GM12878 (cell line): Measurements from ENCODE around the gene PLEKHA5. TPM values are rescaled to one million over a fixed set of nuclear protein-coding genes. Genes with fewer than 3 reads are reported as not detected.

Experiments
- ATAC-seq: fragments of 200-7000 bp; cut with Tn5 transposase; 3 replicates; pipeline ENCODE4 v1.9.1; 2020; ENCODE audit warnings: mild to moderate bottlenecking, moderate library complexity
- BruUV-seq: library from RNA; stranded (reverse); fragments of 400-500 nt; replicated peaks from 2 replicates; lab custom pipeline; 2021; lab: Mats Ljungman, UMichigan
- CTCF ChIA-PET: fragments of 300-600 bp; sonication (Branson Sonifier 250); formaldehyde crosslinking; extraction: SDS; loops from one replicate; lab custom pipeline; 2021; ENCODE audit warnings: inconsistent platforms; lab: Yijun Ruan, JAX
- POLR2A ChIA-PET: fragments of 350-600 bp; formaldehyde crosslinking; extraction: SDS; loops from one replicate; lab custom pipeline; 2021; ENCODE audit warnings: inconsistent platforms; lab: Charles Lee
- RAD21 ChIA-PET: fragments of 300-600 bp; sonication (Branson Sonifier 250); formaldehyde crosslinking; loops from one replicate; lab custom pipeline; 2023; ENCODE audit warnings: antibody characterized with exemption; ENCODE audit not compliant: unreplicated experiment; lab: Charles Lee
- SMC1A ChIA-PET: fragments of 300-600 bp; sonication (Branson Sonifier 250); formaldehyde crosslinking; loops from one replicate; lab custom pipeline; 2023; ENCODE audit not compliant: unreplicated experiment, uncharacterized antibody; lab: Charles Lee
- DNase-seq: peaks from one replicate; pipeline ENCODE4 v3.0.0-alpha.2; 2011; ENCODE audit warnings: low read depth, low spot score
- FAIRE-seq: peaks from 3 replicates; lab custom pipeline; 2011; peaks lifted over from hg19 to GRCh38; lab: Jason Lieb, UNC
- H2AFZ ChIP-seq: 2 replicates; pipeline ENCODE4 v1.6.0; 2011; ENCODE audit warnings: low read depth, low read length, control low read depth; ENCODE audit not compliant: control insufficient read depth
- H3K27ac ChIP-seq: 2 replicates; pipeline ENCODE4 v1.5.1; 2011; ENCODE audit warnings: control low read depth; ENCODE audit not compliant: control insufficient read depth, insufficient read depth
- H3K27me3 ChIP-seq, 2 experiments: replicated peaks in 1 of 2; 2 replicates each; pipeline versions ENCODE4 v1.6.0 to v1.6.1; 2011; ENCODE audit warnings: low read length in 1 of 2; ENCODE audit not compliant: control insufficient read depth in 2 of 2, insufficient read depth in 2 of 2
- H3K36me3 ChIP-seq, 2 experiments: 2 replicates each; pipeline ENCODE4 v1.5.1; 2011; ENCODE audit warnings: low read length in 1 of 2; ENCODE audit not compliant: control insufficient read depth in 2 of 2, insufficient read depth in 2 of 2
- H3K4me1 ChIP-seq: 2 replicates; pipeline ENCODE4 v1.6.1; 2011; ENCODE audit warnings: mild to moderate bottlenecking, low read length, moderate library complexity, mixed read lengths; ENCODE audit not compliant: control insufficient read depth, insufficient read depth
- H3K4me2 ChIP-seq: 2 replicates; pipeline ENCODE4 v1.6.0; 2011; ENCODE audit warnings: control low read depth; ENCODE audit not compliant: control insufficient read depth, insufficient read depth
- H3K4me3 ChIP-seq: fragments of 200-600 bp; sonication (generic); 2 replicates; pipeline ENCODE4 v1.5.1; 2016
- H3K79me2 ChIP-seq: 2 replicates; pipeline ENCODE4 v1.6.0; 2011; ENCODE audit warnings: low read length; ENCODE audit not compliant: control insufficient read depth, insufficient read depth
- H3K9ac ChIP-seq: 2 replicates; pipeline ENCODE4 v1.8.0; 2011; ENCODE audit warnings: low read length, control low read depth, mixed read lengths; ENCODE audit not compliant: control insufficient read depth, insufficient read depth
- H3K9me3 ChIP-seq: replicated peaks from 3 replicates; pipeline ENCODE4 v1.5.1; 2011; ENCODE audit warnings: mild to moderate bottlenecking, low read length; ENCODE audit not compliant: control insufficient read depth, insufficient read depth
- H4K20me1 ChIP-seq: 2 replicates; pipeline ENCODE4 v1.6.0; 2011; ENCODE audit not compliant: control insufficient read depth, insufficient read depth
- CHD1 ChIP-seq: IDR thresholded peaks from 2 replicates; pipeline ENCODE4 v1.6.1; 2012; ENCODE audit warnings: low read depth, low read length, improper control_type of control experiment
- GABPA ChIP-seq: IDR thresholded peaks from 2 replicates; pipeline ENCODE4 v1.6.1; 2014; ENCODE audit warnings: antibody characterized with exemption, low read depth, mild to moderate bottlenecking, inconsistent platforms
- JUNB ChIP-seq: IDR thresholded peaks from 2 replicates; pipeline ENCODE4 v1.6.1; 2016; ENCODE audit warnings: antibody characterized with exemption, mild to moderate bottlenecking
- RB1 ChIP-seq: fragments of 450-650 bp; formaldehyde crosslinking; IDR thresholded peaks from 2 replicates; pipeline ENCODE4 v1.6.1; 2017; ENCODE audit warnings: mild to moderate bottlenecking, borderline replicate concordance
- SP1 ChIP-seq: IDR thresholded peaks from one replicate; pipeline ENCODE4 v1.6.1; 2011; ENCODE audit warnings: low read depth, low read length
- ZBTB11 ChIP-seq: fragments of 450-650 bp; formaldehyde crosslinking; IDR thresholded peaks from 2 replicates; pipeline ENCODE4 v1.5.0; 2022; ENCODE audit warnings: mild to moderate bottlenecking, missing genetic modification characterization
- ZNF592 ChIP-seq: fragments of 450-650 bp; IDR thresholded peaks from 2 replicates; pipeline ENCODE4 v1.6.1; 2017; ENCODE audit warnings: mild to moderate bottlenecking, moderate library complexity
- WGBS: methylation state at CpG from one replicate; pipeline ENCODE4 v1.1.6; 2016; ENCODE audit warnings: low lambda C conversion rate; ENCODE audit not compliant: insufficient replicate concordance, insufficient coverage; ENCODE audit errors: missing lambda C conversion rate; 5-methylcytosine and 5-hydroxymethylcytosine counted together
- in situ Hi-C: fragments of 300-500 bp; cut with MboI; formaldehyde crosslinking; loops from 9 replicates; pipeline ENCODE4 v1.14.3; 2018; ENCODE audit warnings: mixed read lengths
- intact Hi-C: fragments of 100-400 bp; cut with micrococcal nuclease; formaldehyde crosslinking; loops from one replicate; pipeline ENCODE4 v1.14.2; 2022; ENCODE audit not compliant: unreplicated experiment
- polyA plus RNA-seq, 11 experiments: library from polyadenylated mRNA; depleted of rRNA in 4 of 11; unstranded in 6 of 11; stranded (reverse) in 5 of 11; fragments of >200 nt; fragmentation: Nextera tagmentation in 4 of 11; fragmentation: Illumina TruSeq in 1 of 11; extraction: Ambion mirVana in 4 of 11; extraction: Trizol in 1 of 11; gene quantifications; 1 replicate in 1 of 11; 2 replicates in 10 of 11; pipeline versions ENCODE4 v1.2.1 to v1.2.3, GENCODE V29; 2011 to 2016; ENCODE audit warnings: inconsistent platforms in 2 of 11, missing spikeins in 2 of 11, low read depth in 1 of 11
- total RNA-seq, 4 experiments: library from RNA; depleted of rRNA in 3 of 4; stranded (reverse); fragments of >200 nt in 3 of 4; fragmentation: Illumina TruSeq in 1 of 4; extraction: Trizol in 1 of 4; gene quantifications; 2 replicates each; pipeline versions ENCODE4 v1.2.1 to v1.2.3, GENCODE V29; 2013 to 2021

The PLEKHA5 gene
- total and polyA plus RNA-seq, 10 of the 15 experiments (the other 5 are each of a cell fraction or from before 2014, with no cell fraction given) = 0.09 to 0.33 (median 0.18) TPM; not detected in 3

- intact Hi-C loops (no loop called here), in situ Hi-C loops (no loop called here)
- H4K20me1 ChIP-seq = no peaks in the 10 kb centered on the region
- no peak overlapping the region for H3K9ac ChIP-seq
- DNase-seq (no peak), ATAC-seq (no peak), FAIRE-seq (no peak)
- H3K79me2 ChIP-seq = no peaks in the 10 kb centered on the region
- H3K4me1 ChIP-seq = no peaks in the 10 kb centered on the region
- ChIA-PET RAD21 (no interaction called here), POLR2A (no interaction called here), CTCF (no interaction called here), SMC1A (interaction anchor here (0.9 kb wide), 1 partner anchor 10 kb away, joined by 3 read pairs; no protein-coding TSS in a partner anchor)
- no peaks in the 10 kb centered on the region for H3K9me3 ChIP-seq
- BruUV-seq = no TSS peak
- WGBS = 2% methylated on average over 2 of the region's 2 CpGs
- H3K36me3 ChIP-seq = no peaks in the 10 kb centered on the region
- H3K4me3 ChIP-seq = no peak overlapping the region
- H3K27ac ChIP-seq = no peak overlapping the region
- H3K4me2 ChIP-seq = no peak overlapping the region
- H3K27me3 ChIP-seq = no peaks in the 10 kb centered on the region
- peak; percentile 56 for TF ChIP-seq JUNB
- TF ChIP-seq RB1 = no peak
- no peak overlapping the region for H2AFZ ChIP-seq
Observed at GRCh38 chr12:19351346-19351745, 221.8 kb downstream of the PLEKHA5 start.

GRCh38 chr12:19369691-19370148, 240.2 kb downstream of the PLEKHA5 start:
- H3K36me3 ChIP-seq = no peaks in the 10 kb centered on the region
- H3K4me1 ChIP-seq = no peaks in the 10 kb centered on the region
- no peak for DNase-seq
- BruUV-seq = no TSS peak
- POLR2A ChIA-PET = no interaction called here
- SMC1A ChIA-PET = no interaction called here
- no peaks in the 10 kb centered on the region for H4K20me1 ChIP-seq
- CTCF ChIA-PET = no interaction called here
- H3K79me2 ChIP-seq = no peaks in the 10 kb centered on the region
- H2AFZ ChIP-seq = no peak overlapping the region
- 64% methylated on average over 6 of the region's 6 CpGs for WGBS
- RAD21 ChIA-PET = no interaction called here
- H3K27me3 ChIP-seq = no peaks in the 10 kb centered on the region
- in situ Hi-C loops = no loop called here
- H3K27ac ChIP-seq = no peak overlapping the region
- no peak overlapping the region for H3K9ac ChIP-seq
- no peak for FAIRE-seq
- H3K4me3 ChIP-seq = no peak overlapping the region
- ATAC-seq = no peak
- intact Hi-C loops = no loop called here
- H3K9me3 ChIP-seq = no peaks in the 10 kb centered on the region
- H3K4me2 ChIP-seq = no peak overlapping the region
- TF ChIP-seq CHD1 (no peak), ZBTB11 (CRISPR knock-in tag) (no peak), GABPA (no peak), SP1 (no peak), ZNF592 (no peak)
